GDM1 (cell line): ENCODE data around the gene PSPN.
A peak's percentile ranks its signal among the peaks of the same experiment; 100 is the strongest.
"Not testable (repeated sequence)": the region's sequence is repeated elsewhere in the genome, so short reads cannot be mapped to it uniquely, and the experiment has no call there.

Experiments
- DNase-seq: peaks from one replicate; lab custom pipeline; 2025; lab: John Stamatoyannopoulos, UW

The PSPN gene

GRCh38 chr19:6402837-6403608, 27.3 kb upstream of the PSPN start:
- no peak for DNase-seq

- no peak for DNase-seq
These were observed 26.3 kb upstream of the PSPN start for GRCh38 chr19:6402058-6402457.

- not testable (repeated sequence) for DNase-seq
These were observed 24.6 kb upstream of the PSPN start for GRCh38 chr19:6400062-6400944.

- DNase-seq, result no peak
These were observed 20.6 kb upstream of the PSPN start for GRCh38 chr19:6396305-6396704.

- no peak for DNase-seq
These were observed 19.1 kb upstream of the PSPN start for GRCh38 chr19:6394831-6395230.

- no peak for DNase-seq
These were observed 18.3 kb upstream of the PSPN start for GRCh38 chr19:6393983-6394412.

GRCh38 chr19:6393074-6393982, 17.6 kb upstream of the PSPN start, which contains the start of gene GTF2F1:
TSS of gene GTF2F1 (minus strand) at chr19:6393164. CDS start at chr19:6392995, 169 bp downstream.
- peak; percentile 87 for DNase-seq

GRCh38 chr19:6392221-6393073, 16.7 kb upstream of the PSPN start:
- DNase-seq, result no peak

- no peak for DNase-seq
These were observed 11.6 kb upstream of the PSPN start for GRCh38 chr19:6387372-6387771.

- no peak for DNase-seq
These were observed 8.6 kb upstream of the PSPN start for GRCh38 chr19:6384381-6384780.

GRCh38 chr19:6383188-6383587, 7.5 kb upstream of the PSPN start:
- no peak for DNase-seq

- DNase-seq, result no peak
These were observed 5.5 kb upstream of the PSPN start for GRCh38 chr19:6381030-6381750.

- DNase-seq, result no peak
These were observed 4.0 kb upstream of the PSPN start for GRCh38 chr19:6379744-6380143.

- DNase-seq, result no peak
These were observed 2.8 kb upstream of the PSPN start for GRCh38 chr19:6378486-6378885.

GRCh38 chr19:6378041-6378440, 2.3 kb upstream of the PSPN start:
- DNase-seq, result no peak

- DNase-seq, result no peak
These were observed 918 bp upstream of the PSPN start for GRCh38 chr19:6376512-6377190.

- DNase-seq, result no peak
These were observed 872 bp downstream of the PSPN start for GRCh38 chr19:6374711-6375410.

GRCh38 chr19:6374161-6374709, 1.5 kb downstream of the PSPN start:
- no peak for DNase-seq

- DNase-seq, result no peak
These were observed 2.0 kb downstream of the PSPN start for GRCh38 chr19:6373813-6374108.
